Kidney (tissue), 14 donors: ENCODE measurements around the gene WASL. TPM values are rescaled to one million over a fixed set of nuclear protein-coding genes. Genes with fewer than 3 reads are reported as not detected.

Source experiments
- DNase-seq, 5 donors: peaks; one replicate each; pipeline ENCODE4 v3.0.0-alpha.2; 2013 to 2020
- FAIRE-seq: peaks from 2 replicates; lab custom pipeline; 2012; peaks lifted over from hg19 to GRCh38; lab: Jason Lieb, UNC
- H3K27ac ChIP-seq, 2 donors: one replicate each; pipeline ENCODE4 v1.7.0; 2013; ENCODE audit warnings: low read depth in 2 of 2, low read length in 2 of 2, inconsistent platforms in 1 of 2
- H3K27me3 ChIP-seq: one replicate; pipeline ENCODE4 v1.7.1; 2013; ENCODE audit warnings: low read length, inconsistent platforms; ENCODE audit not compliant: control insufficient read depth, insufficient read depth
- H3K36me3 ChIP-seq, 3 donors: one replicate each; pipeline versions ENCODE4 v1.7.0 to v1.7.1; 2013; ENCODE audit warnings: low read length in 3 of 3, control low read depth in 1 of 3, inconsistent platforms in 1 of 3; ENCODE audit not compliant: insufficient read depth in 3 of 3, control insufficient read depth in 2 of 3
- H3K4me1 ChIP-seq, 3 donors: one replicate each; pipeline versions ENCODE4 v1.7.0 to v1.7.1; 2013; ENCODE audit warnings: low read length in 3 of 3, inconsistent platforms in 1 of 3, low read depth in 1 of 3; ENCODE audit not compliant: control insufficient read depth in 2 of 3, insufficient read depth in 2 of 3
- H3K4me3 ChIP-seq, 3 donors: one replicate each; pipeline versions ENCODE4 v1.7.0 to v1.8.1; 2013; ENCODE audit warnings: low read length in 3 of 3, control low read depth in 1 of 3, inconsistent platforms in 1 of 3
- H3K9ac ChIP-seq, 3 donors: one replicate each; pipeline versions ENCODE4 v1.7.0 to v1.7.1; 2013; ENCODE audit warnings: low read length in 3 of 3, control low read depth in 1 of 3, inconsistent platforms in 1 of 3
- H3K9me3 ChIP-seq, 3 donors: one replicate each; pipeline versions ENCODE4 v1.7.0 to v1.7.1; 2013; ENCODE audit warnings: low read length in 3 of 3, control low read depth in 1 of 3, inconsistent platforms in 1 of 3; ENCODE audit not compliant: control insufficient read depth in 2 of 3, insufficient read depth in 1 of 3
- intact Hi-C: fragments of 100-400 bp; cut with DNase I; formaldehyde crosslinking; loops from one replicate; pipeline ENCODE4 v1.11.1; 2022
- polyA plus RNA-seq: library from polyadenylated mRNA; stranded (reverse); fragments of 350-450 nt; fragmentation: Illumina TruSeq; extraction: RNeasy Lipid Tissue Mini Kit (QIAGEN cat#74804); gene quantifications from one replicate; pipeline ENCODE4 v1.2.3, GENCODE V29; 2014; ENCODE audit warnings: low read depth, low replicate concordance; ENCODE audit not compliant: insufficient read depth
- total RNA-seq: library from RNA; stranded (reverse); fragmentation: NEBNext Ultra II Directional; extraction: Animal tissue kit (Norgen Biotek cat#: 25700); gene quantifications from one replicate; pipeline ENCODE4 v1.2.1, GENCODE V29; 2021
- TF ChIP-seq, protein P1 (sequence below): IDR thresholded peaks from 3 replicates; pipeline ENCODE4 v1.5.1; 2012; ENCODE audit warnings: mild to moderate bottlenecking, moderate library complexity, borderline replicate concordance; ENCODE audit not compliant: insufficient read depth; ENCODE audit errors: extremely low read depth
- donor health status: control.
- donor health status: control.
- donor health status: control.
- donor health status: control.
- donor health status: control.
- donor health status: DM: yes; HTN: yes; CAD: no.
- donor health status: Normal renal cell carcinoma (clear cell type).

WASL gene
- total and polyA plus RNA-seq, 2 donors from 2014 or later = 28.7 to 50.4 TPM

DNA sequence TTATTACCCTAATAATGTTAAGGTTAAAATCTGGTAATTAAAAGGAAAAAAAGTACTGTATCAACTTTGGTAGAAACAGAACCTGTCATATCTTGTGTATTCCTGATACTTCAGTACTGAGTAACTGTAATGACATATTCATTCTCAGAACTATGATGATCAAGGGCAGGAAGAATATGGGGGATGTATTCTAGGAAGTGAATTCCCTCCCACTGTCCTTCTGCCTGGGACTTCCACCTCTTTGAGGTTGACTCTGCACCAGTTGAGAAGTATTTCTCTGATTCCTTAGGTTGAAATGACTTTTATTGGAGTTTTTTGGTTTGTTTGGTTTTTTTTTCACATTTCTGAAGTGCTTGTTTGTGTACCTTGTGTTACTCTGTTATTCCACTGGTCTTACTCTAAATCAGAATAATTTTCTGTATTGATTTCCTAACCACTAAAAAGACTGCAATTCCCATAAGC is 36.9 kb downstream of the WASL start:
- Histone ChIP-seq H3K9me3 (no peaks in the 10 kb centered on the region), H3K9ac (no peak overlapping the region), H3K36me3 (peaks cover 0 to 9% (median 2%) of the 10 kb centered on the region in 3 donors), H3K27me3 (no peaks in the 10 kb centered on the region), H3K4me1 (peaks cover 0 to 20% (median 10%) of the 10 kb centered on the region in 3 donors), H3K4me3 (no peak overlapping the region), H3K27ac (no peak overlapping the region)
- TF ChIP-seq, protein P1, sequence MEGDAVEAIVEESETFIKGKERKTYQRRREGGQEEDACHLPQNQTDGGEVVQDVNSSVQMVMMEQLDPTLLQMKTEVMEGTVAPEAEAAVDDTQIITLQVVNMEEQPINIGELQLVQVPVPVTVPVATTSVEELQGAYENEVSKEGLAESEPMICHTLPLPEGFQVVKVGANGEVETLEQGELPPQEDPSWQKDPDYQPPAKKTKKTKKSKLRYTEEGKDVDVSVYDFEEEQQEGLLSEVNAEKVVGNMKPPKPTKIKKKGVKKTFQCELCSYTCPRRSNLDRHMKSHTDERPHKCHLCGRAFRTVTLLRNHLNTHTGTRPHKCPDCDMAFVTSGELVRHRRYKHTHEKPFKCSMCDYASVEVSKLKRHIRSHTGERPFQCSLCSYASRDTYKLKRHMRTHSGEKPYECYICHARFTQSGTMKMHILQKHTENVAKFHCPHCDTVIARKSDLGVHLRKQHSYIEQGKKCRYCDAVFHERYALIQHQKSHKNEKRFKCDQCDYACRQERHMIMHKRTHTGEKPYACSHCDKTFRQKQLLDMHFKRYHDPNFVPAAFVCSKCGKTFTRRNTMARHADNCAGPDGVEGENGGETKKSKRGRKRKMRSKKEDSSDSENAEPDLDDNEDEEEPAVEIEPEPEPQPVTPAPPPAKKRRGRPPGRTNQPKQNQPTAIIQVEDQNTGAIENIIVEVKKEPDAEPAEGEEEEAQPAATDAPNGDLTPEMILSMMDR = no peak
- intact Hi-C loops = no loop called here
- DNase-seq (no peak), FAIRE-seq (no peak)

DNA sequence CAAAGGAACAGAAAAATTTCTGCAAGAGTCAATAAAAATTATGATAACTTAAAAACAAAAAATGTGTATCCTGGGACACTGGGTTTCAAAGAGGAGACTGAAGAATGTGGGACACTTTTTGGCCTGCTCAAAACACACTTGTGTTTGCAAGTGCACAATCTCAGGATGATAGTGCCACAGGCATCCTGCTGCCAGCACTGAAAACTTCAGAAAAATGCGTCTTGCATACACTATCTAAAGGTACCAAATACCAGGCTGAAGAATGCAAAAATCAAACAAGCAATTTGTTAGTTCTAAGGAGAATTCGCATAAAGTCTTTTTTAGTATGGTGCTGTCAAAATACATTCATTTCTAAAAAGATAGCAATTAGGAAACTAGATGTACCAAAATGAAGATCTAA is 38.1 kb downstream of the WASL start:
- Histone ChIP-seq H3K36me3 (peaks cover 0 to 9% (median 2%) of the 10 kb centered on the region in 3 donors), H3K27ac (no peak overlapping the region), H3K9ac (no peak overlapping the region), H3K27me3 (no peaks in the 10 kb centered on the region), H3K4me1 (peaks cover 0 to 19% (median 10%) of the 10 kb centered on the region in 3 donors), H3K9me3 (no peaks in the 10 kb centered on the region), H3K4me3 (no peak overlapping the region)
- intact Hi-C loops = no loop called here
- DNase-seq (no peak), FAIRE-seq (no peak)
- TF ChIP-seq, protein P1 = no peak

DNA sequence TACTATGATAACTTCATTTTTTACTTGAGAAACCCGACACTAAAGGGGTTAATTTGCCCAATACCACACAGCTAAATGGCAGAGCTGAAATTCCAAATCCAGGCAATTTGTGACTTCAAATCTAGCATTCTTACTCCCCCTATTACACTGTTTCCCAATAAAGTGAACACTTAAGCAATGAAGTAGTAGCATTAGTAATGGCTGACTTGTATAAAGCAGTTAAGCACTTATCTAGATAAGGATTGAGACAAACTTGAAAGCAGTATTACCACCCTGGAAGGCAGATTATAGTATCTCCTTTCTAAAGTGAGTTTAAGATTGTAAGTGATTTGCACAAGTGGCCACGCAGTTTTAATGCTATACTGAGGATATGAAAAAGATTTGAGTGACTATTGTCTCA is 39.3 kb downstream of the WASL start:
- no peak for FAIRE-seq
- no peak overlapping the region for H3K4me3 ChIP-seq
- no peaks in the 10 kb centered on the region for H3K27me3 ChIP-seq
- TF ChIP-seq, protein P1 = no peak
- H3K9ac ChIP-seq = no peak overlapping the region
- H3K9me3 ChIP-seq = no peaks in the 10 kb centered on the region
- peaks cover 0 to 23% (median 10%) of the 10 kb centered on the region in 3 donors for H3K4me1 ChIP-seq
- DNase-seq = no peak
- peaks cover 2 to 9% (median 2%) of the 10 kb centered on the region in 3 donors for H3K36me3 ChIP-seq
- no peak overlapping the region for H3K27ac ChIP-seq
- intact Hi-C loops = no loop called here
